HG02981 (cell line): ENCODE measurements around the gene PLA2G4A.

ENCODE experiments used
- ATAC-seq: cut with Tn5 transposase; IDR thresholded peaks from one replicate; pipeline ENCODE4 v1.9.1; 2021; ENCODE audit warnings: mild to moderate bottlenecking, moderate library complexity; ENCODE audit not compliant: unreplicated experiment

The PLA2G4A gene

GRCh38 chr1:187003353-187003752 is 174.6 kb downstream of the PLA2G4A start:
- no peak for ATAC-seq

DNA sequence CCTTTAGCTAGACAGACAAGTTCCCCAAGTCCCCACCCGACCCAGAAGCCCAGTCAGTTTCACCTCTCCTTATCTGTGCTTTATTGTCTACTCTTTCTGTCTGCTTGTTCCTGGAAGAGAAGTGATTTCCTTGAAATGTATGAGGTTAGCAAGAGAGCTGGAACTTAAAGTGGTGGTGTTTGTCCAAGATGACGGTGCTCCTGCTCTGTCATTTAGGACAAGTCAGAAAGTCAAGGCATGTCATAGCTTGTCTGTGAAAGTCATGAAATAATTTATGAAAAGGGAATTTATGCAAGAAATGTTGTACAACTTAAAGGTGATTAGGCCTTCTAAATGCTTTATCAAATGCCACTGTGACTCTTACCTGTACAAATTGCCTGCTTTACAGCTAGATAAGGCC is 178.1 kb downstream of the PLA2G4A start:
- no peak for ATAC-seq

- no peak for ATAC-seq
Measured at GRCh38 chr1:187009320-187009719, 180.6 kb downstream of the PLA2G4A start.

- ATAC-seq, result no peak
Measured at GRCh38 chr1:187010571-187011309, 182.0 kb downstream of the PLA2G4A start.

- ATAC-seq, result no peak
Measured at GRCh38 chr1:187013582-187014200, 184.9 kb downstream of the PLA2G4A start.

DNA sequence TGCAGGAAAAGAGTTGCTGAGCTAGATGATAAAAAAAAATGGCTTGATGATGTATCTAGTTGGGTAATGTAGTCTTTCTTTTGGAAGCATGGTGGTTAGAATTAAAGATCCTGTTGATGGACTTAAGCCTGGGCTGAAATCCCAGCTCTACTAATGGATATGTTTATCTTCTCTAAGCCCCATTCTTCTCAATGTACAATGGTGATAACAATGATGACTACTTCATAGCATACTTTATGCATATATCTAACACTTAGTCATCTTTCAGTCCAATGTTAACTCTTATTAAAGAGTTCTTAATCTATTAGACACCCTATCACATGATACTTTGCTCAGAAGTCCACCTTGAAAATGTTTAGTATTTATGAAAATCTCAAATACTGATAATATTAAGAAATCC is 189.5 kb downstream of the PLA2G4A start:
- no peak for ATAC-seq

DNA sequence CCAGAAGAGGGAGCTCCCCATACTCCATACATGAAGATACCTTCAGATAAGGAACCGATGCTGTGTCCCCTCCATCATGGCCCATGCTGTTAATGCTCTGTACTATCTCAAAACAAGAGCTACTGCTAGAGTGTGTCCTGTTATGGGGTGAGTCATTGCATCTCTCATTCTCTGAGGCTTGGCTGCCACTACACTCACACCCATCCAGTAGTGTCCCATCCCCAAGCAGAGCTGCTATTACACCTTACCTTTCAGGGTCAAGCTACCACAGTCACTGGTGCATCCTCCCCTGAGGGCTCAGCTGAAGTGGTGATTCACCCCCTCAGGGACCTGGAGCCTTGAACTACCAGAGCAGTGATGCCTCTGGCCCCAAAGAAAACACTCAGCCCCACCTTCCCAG is 198.5 kb downstream of the PLA2G4A start:
- no peak for ATAC-seq

DNA sequence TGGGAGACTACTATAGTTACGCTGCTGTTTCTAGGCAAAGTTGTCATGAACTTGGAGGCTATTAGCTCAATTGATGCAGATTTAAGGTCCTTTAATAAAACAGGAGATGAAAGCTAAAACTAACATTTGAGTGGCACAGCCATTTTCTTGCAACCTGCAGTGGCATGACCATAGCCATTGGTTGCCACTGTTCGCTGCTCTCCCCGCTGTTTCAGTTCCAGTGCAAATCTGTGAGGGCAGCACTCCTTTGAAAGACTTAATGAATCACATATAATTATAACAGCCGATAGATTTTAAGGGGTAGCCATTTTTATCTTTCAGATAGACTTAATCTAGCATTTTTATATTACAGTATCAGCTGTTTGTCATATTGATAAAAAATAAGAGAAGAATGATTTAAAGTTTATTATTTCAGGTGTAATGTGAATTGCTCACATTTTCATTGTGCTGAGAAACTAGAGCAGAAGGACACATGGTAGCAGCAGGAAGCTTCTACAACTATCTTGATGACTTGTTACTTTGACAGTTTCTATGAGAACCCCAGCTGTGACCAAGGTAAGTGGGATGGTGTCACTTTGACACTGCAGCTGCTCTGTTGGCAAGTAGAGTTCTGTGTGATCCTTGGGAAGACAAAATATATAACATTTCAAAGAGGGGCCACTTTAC is 203.7 kb downstream of the PLA2G4A start:
- ATAC-seq, result no peak

GRCh38 chr1:187032982-187033692 is 204.4 kb downstream of the PLA2G4A start:
- no peak for ATAC-seq

- ATAC-seq, result no peak
Measured at GRCh38 chr1:187033693-187034390, 205.1 kb downstream of the PLA2G4A start.

DNA sequence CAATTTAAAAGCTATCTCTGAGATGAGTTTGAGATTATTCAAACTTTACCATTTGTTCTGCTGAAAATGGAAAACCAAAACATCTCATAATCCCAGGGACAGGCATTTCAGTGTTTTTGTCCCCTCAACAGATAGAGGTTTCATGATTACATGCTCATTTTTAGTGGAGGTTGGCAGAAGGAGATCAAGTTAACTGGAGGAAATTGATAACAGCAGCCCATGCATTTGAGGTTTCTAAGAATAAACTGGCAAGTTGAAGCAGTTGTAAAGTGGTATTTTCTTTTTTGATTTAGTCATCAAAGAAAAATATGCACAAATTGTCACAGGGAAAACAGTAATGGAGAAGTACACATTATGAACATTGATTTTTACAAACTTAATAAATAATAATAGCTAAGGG is 205.8 kb downstream of the PLA2G4A start:
- no peak for ATAC-seq

- no peak for ATAC-seq
Measured at GRCh38 chr1:187037973-187038553, 209.3 kb downstream of the PLA2G4A start.
